Measurements from ENCODE around the gene MTCH2. TPM values are rescaled to one million over a fixed set of nuclear protein-coding genes. Genes with fewer than 3 reads are reported as not detected.

Gene MTCH2
- total and polyA plus RNA-seq, 3 donors from 2014 or later, result 71.1 to 396 (median 98.8) TPM

GRCh38 chr11:47578524-47579494, 63.5 kb downstream of the MTCH2 start, which contains the start of the genes KBTBD4 and NDUFS3:
KBTBD4 (minus strand) TSS chr11:47578970; CDS start chr11:47578951, 19 bp downstream.
NDUFS3 (plus strand) TSS chr11:47579074; CDS start chr11:47579092, 18 bp downstream.
- H3K36me3 ChIP-seq (ENCODE audit: low read depth, missing control alignments), result no peaks in the 10 kb centered on the region
- peaks cover 18% of the 10 kb centered on the region for H3K4me1 ChIP-seq
- H3K4me3 ChIP-seq, result peak within 1 kb of the TSS; percentile 92 to 94
- H3K27me3 ChIP-seq, result no peaks in the 10 kb centered on the region
- TF ChIP-seq POLR2A (IDR thresholded peaks at IDR 0.05) (no peak), CTCF (IDR thresholded peaks at IDR 0.05) (no peak)
- no peaks in the 10 kb centered on the region for H3K9me3 ChIP-seq
- intact Hi-C loops (cut with DNase I; ENCODE audit: low total_unique reads), result no loop called here
- H3K27ac ChIP-seq, result peak within 1 kb of the TSS; percentile 91 to 95
- 0 to 1% methylated on average over 30 to 63 of the region's 72 CpGs for WGBS, 2 donors
- peak; percentile 94 for DNase-seq

GRCh38 chr11:47577460-47578041, 64.8 kb downstream of the MTCH2 start:
- DNase-seq, result no peak
- no peak overlapping the region for H3K4me3 ChIP-seq
- peaks cover 22% of the 10 kb centered on the region for H3K4me1 ChIP-seq
- H3K27me3 ChIP-seq, result no peaks in the 10 kb centered on the region
- intact Hi-C loops (cut with DNase I; ENCODE audit: low total_unique reads), result no loop called here
- no peaks in the 10 kb centered on the region for H3K9me3 ChIP-seq
- no peaks in the 10 kb centered on the region for H3K36me3 ChIP-seq (ENCODE audit: low read depth, missing control alignments)
- no peak for TF ChIP-seq CTCF (IDR thresholded peaks at IDR 0.05)
- TF ChIP-seq POLR2A (IDR thresholded peaks at IDR 0.05), result no peak
- H3K27ac ChIP-seq, result peak overlapping the region in 1 of 2 donors; percentile 95
- WGBS, 2 donors, result 43 to 49% methylated on average over 13 of the region's 13 CpGs

- DNase-seq, result no peak
- H3K36me3 ChIP-seq (ENCODE audit: low read depth, missing control alignments), result no peaks in the 10 kb centered on the region
- intact Hi-C loops (cut with DNase I; ENCODE audit: low total_unique reads), result no loop called here
Measured at GRCh38 chr11:47573321-47573720, 69.0 kb downstream of the MTCH2 start.

GRCh38 chr11:47572715-47573255, 69.6 kb downstream of the MTCH2 start:
- Histone ChIP-seq H3K9me3 (no peaks in the 10 kb centered on the region), H3K36me3 (ENCODE audit: low read depth, missing control alignments) (no peaks in the 10 kb centered on the region), H3K27ac (no peak overlapping the region), H3K4me1 (peaks cover 8% of the 10 kb centered on the region), H3K4me3 (no peak overlapping the region), H3K27me3 (no peaks in the 10 kb centered on the region)
- DNase-seq, result no peak
- 44 to 62% methylated on average over 8 of the region's 8 CpGs for WGBS, 2 donors
- no peak for TF ChIP-seq POLR2A (IDR thresholded peaks at IDR 0.05)
- TF ChIP-seq CTCF (IDR thresholded peaks at IDR 0.05), result no peak
- intact Hi-C loops (cut with DNase I; ENCODE audit: low total_unique reads), result no loop called here

More at GRCh38 chr11:47573321-47573720, 69.0 kb downstream of the MTCH2 start:
- H3K4me3 ChIP-seq, result no peak overlapping the region
- WGBS, 2 donors, result 74 to 87% methylated on average over 11 of the region's 11 CpGs
- no peaks in the 10 kb centered on the region for H3K9me3 ChIP-seq
- no peak for TF ChIP-seq CTCF (IDR thresholded peaks at IDR 0.05)
- no peak for TF ChIP-seq POLR2A (IDR thresholded peaks at IDR 0.05)
- no peak overlapping the region for H3K27ac ChIP-seq
- no peaks in the 10 kb centered on the region for H3K27me3 ChIP-seq
- peaks cover 13% of the 10 kb centered on the region for H3K4me1 ChIP-seq

All from testis (tissue), 3 donors.